CD4-positive, CD25-positive, alpha-beta regulatory T cell (primary cell): ENCODE data around the gene GPR45. TPM values are rescaled to one million over a fixed set of nuclear protein-coding genes. Genes with fewer than 3 reads are reported as not detected.

Experiments used
- ATAC-seq, 2 donors: fragments of 150-1000 bp; cut with Tn5 transposase; one replicate each; pipeline ENCODE4 v1.10.0; 2021; ENCODE audit warnings: low read depth in 2 of 2, moderate number of reproducible peaks in 2 of 2, moderate library complexity in 1 of 2
- DNase-seq, 3 donors: peaks; one replicate each; pipeline versions ENCODE4 v3.0.0 to v3.0.0-alpha.2; 2012 to 2022; ENCODE audit warnings: mixed read lengths in 1 of 3
- H3K27ac ChIP-seq: one replicate; pipeline ENCODE4 v1.7.0; 2013; ENCODE audit warnings: mild to moderate bottlenecking, low read length; ENCODE audit not compliant: insufficient read depth, poor library complexity, severe bottlenecking
- H3K27me3 ChIP-seq: one replicate; pipeline ENCODE4 v1.7.0; 2013; ENCODE audit warnings: low read length; ENCODE audit not compliant: control insufficient read depth, insufficient read depth
- H3K36me3 ChIP-seq: one replicate; pipeline ENCODE4 v1.7.0; 2013; ENCODE audit warnings: mild to moderate bottlenecking, low read length, moderate library complexity; ENCODE audit not compliant: control insufficient read depth, insufficient read depth
- H3K4me1 ChIP-seq: 2 replicates; pipeline ENCODE4 v1.7.0; 2013; ENCODE audit warnings: mild to moderate bottlenecking, low read length; ENCODE audit not compliant: insufficient read depth, control insufficient read depth, poor library complexity, severe bottlenecking
- H3K4me3 ChIP-seq: one replicate; pipeline ENCODE4 v1.7.0; 2013; ENCODE audit warnings: low read depth, mild to moderate bottlenecking, low read length, moderate library complexity
- H3K9me3 ChIP-seq, 2 experiments: 1 replicate in 1 of 2; 2 replicates in 1 of 2; pipeline ENCODE4 v1.7.0; 2013; ENCODE audit warnings: low read length in 2 of 2, mild to moderate bottlenecking in 1 of 2, moderate library complexity in 1 of 2; ENCODE audit not compliant: control insufficient read depth in 2 of 2
- H3K27ac Mint-ChIP-seq, 3 donors: one replicate each; pipeline ENCODE4 v1.8.0; 2020 to 2022; ENCODE audit warnings: mild to moderate bottlenecking in 3 of 3, mixed read lengths in 3 of 3, moderate library complexity in 2 of 3
- H3K27me3 Mint-ChIP-seq: one replicate; pipeline ENCODE4 v1.8.0; 2022; ENCODE audit warnings: mild to moderate bottlenecking, mixed read lengths
- H3K36me3 Mint-ChIP-seq: one replicate; pipeline ENCODE4 v1.8.0; 2020; ENCODE audit warnings: mixed read lengths
- H3K4me1 Mint-ChIP-seq, 4 donors: one replicate each; pipeline ENCODE4 v1.8.0; 2020 to 2022; ENCODE audit warnings: mixed read lengths in 4 of 4, mild to moderate bottlenecking in 1 of 4
- H3K4me3 Mint-ChIP-seq, 4 donors: one replicate each; pipeline ENCODE4 v1.8.0; 2020 to 2022; ENCODE audit warnings: mild to moderate bottlenecking in 4 of 4, mixed read lengths in 4 of 4, moderate library complexity in 3 of 4
- H3K9me3 Mint-ChIP-seq, 7 donors: one replicate each; pipeline ENCODE4 v1.8.0; 2020 to 2022; ENCODE audit warnings: mixed read lengths in 7 of 7, mild to moderate bottlenecking in 3 of 7, moderate library complexity in 2 of 7
- polyA plus RNA-seq, 4 donors: library from polyadenylated mRNA; unstranded; fragments of 300-500 nt; fragmentation: Illumina TruSeq; gene quantifications; one replicate each; pipeline ENCODE4 v1.2.3, GENCODE V29; 2021
- total RNA-seq: library from RNA; stranded (reverse); gene quantifications from one replicate; pipeline ENCODE4 v1.2.3, GENCODE V29; 2022

The GPR45 gene
- total and polyA plus RNA-seq, 5 donors from 2014 or later = not detected

GRCh38 chr2:105235388-105236059 lies 6.0 kb upstream of the GPR45 start:
- ATAC-seq (peak; percentile 37 to 50), DNase-seq (peak; percentile 5 to 68 (median 13))
- H3K9me3 Mint-ChIP-seq = no peaks in the 10 kb centered on the region
- Histone ChIP-seq H3K9me3 (no peaks in the 10 kb centered on the region), H3K36me3 (no peaks in the 10 kb centered on the region), H3K4me3 (no peak overlapping the region), H3K27me3 (peaks cover 2% of the 10 kb centered on the region), H3K27ac (no peak overlapping the region), H3K4me1 (no peaks in the 10 kb centered on the region)
- H3K4me3 Mint-ChIP-seq = peak overlapping the region in 1 of 4 donors; percentile 17
- H3K4me1 Mint-ChIP-seq = peaks cover 0 to 24% (median 9%) of the 10 kb centered on the region in 4 donors
- H3K27me3 Mint-ChIP-seq = peaks cover 21% of the 10 kb centered on the region
- peak overlapping the region in 1 of 3 donors; percentile 43 for H3K27ac Mint-ChIP-seq
- H3K36me3 Mint-ChIP-seq = no peaks in the 10 kb centered on the region

- Histone ChIP-seq H3K27ac (no peak overlapping the region), H3K9me3 (no peaks in the 10 kb centered on the region), H3K27me3 (peaks cover 2% of the 10 kb centered on the region), H3K4me3 (no peak overlapping the region), H3K36me3 (no peaks in the 10 kb centered on the region), H3K4me1 (no peaks in the 10 kb centered on the region)
- Mint-ChIP-seq H3K27me3 (peaks cover 21% of the 10 kb centered on the region), H3K36me3 (no peaks in the 10 kb centered on the region), H3K4me1 (peaks cover 0 to 24% (median 9%) of the 10 kb centered on the region in 4 donors), H3K27ac (no peak overlapping the region), H3K4me3 (no peak overlapping the region), H3K9me3 (no peaks in the 10 kb centered on the region)
- no peak for ATAC-seq
- DNase-seq = no peak
These were observed 5.5 kb upstream of the GPR45 start for GRCh38 chr2:105236060-105236424.

DNA sequence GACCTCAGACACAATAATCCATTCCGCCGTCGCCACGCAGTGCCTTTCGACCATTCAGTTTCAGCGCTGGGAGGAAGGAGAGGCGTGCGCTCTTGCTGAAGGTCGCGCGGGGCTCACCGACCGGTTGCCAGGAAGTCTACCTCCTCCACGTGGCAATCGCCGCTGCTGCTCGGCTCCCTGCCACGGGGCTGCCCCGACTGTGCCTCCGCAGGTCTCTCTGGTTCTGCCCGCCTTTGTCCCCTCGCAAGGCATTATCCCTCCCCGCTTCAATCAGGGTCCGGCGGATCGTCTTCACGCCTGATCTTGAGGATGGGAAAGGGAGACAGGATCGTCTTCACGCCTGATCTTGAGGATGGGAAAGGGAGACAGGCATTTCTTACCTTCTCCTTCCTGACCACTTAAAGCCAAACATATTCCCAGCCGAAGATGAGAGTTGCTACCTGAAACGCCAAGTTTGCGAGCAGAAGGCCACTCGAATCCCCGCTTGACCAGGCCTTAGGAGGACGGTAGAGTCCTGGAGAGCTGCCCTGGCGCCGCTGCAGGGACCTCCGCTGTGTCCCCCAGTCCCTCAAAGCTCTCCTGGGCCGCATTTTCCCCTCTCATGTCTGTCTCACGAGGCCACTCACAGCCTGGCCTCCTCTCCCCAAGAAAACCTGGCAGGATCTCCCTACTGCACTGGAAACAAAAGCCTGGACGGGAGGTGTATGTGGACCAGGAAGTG lies 4.3 kb upstream of the GPR45 start:
- H3K9me3 Mint-ChIP-seq = no peaks in the 10 kb centered on the region
- H3K4me1 Mint-ChIP-seq = peaks cover 0 to 24% (median 9%) of the 10 kb centered on the region in 4 donors
- peak overlapping the region in 1 of 3 donors; percentile 83 for H3K27ac Mint-ChIP-seq
- DNase-seq (peak in 1 of 3 donors; percentile 11), ATAC-seq (no peak)
- Histone ChIP-seq H3K9me3 (no peaks in the 10 kb centered on the region), H3K4me1 (no peaks in the 10 kb centered on the region), H3K4me3 (no peak overlapping the region), H3K36me3 (no peaks in the 10 kb centered on the region), H3K27ac (no peak overlapping the region), H3K27me3 (peaks cover 2% of the 10 kb centered on the region)
- peak overlapping the region in 1 of 4 donors; percentile 76 for H3K4me3 Mint-ChIP-seq
- no peaks in the 10 kb centered on the region for H3K36me3 Mint-ChIP-seq
- peaks cover 21% of the 10 kb centered on the region for H3K27me3 Mint-ChIP-seq

DNA sequence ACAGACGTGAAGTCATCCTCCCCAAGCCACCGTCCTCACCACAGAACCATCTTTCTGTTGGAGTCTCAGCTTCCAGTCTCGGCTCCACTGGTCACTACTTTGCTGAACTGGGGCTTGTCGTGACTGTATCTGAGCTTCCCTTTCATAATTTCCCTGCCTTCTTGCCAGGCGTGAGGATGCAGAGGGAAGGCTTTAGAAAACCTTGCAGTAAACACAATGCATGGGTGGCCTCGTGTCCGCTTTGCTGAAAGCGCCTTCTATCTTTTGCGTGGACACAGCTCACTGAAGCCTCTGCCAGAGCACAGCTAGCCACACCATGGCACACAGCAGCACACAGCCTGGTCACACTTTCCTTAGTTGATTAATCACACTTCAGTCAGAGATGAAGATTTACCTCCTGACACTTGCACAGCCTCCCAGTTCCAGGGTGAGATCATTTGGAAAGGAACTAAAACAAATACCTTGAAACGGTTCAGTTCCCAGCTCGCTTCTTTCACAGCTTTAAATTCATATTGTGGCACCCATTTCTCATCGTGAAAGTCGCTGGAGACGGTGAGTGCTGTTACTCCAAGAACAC lies 2.8 kb upstream of the GPR45 start:
- H3K4me3 Mint-ChIP-seq = no peak overlapping the region
- no peak overlapping the region for H3K27ac Mint-ChIP-seq
- H3K9me3 ChIP-seq = no peaks in the 10 kb centered on the region
- DNase-seq = no peak
- ATAC-seq = no peak
- no peaks in the 10 kb centered on the region for H3K36me3 ChIP-seq
- no peak overlapping the region for H3K4me3 ChIP-seq
- H3K4me1 ChIP-seq = no peaks in the 10 kb centered on the region
- H3K27me3 Mint-ChIP-seq = peaks cover 21% of the 10 kb centered on the region
- peaks cover 0 to 24% (median 9%) of the 10 kb centered on the region in 4 donors for H3K4me1 Mint-ChIP-seq
- no peak overlapping the region for H3K27ac ChIP-seq
- no peaks in the 10 kb centered on the region for H3K36me3 Mint-ChIP-seq
- H3K27me3 ChIP-seq = peaks cover 2% of the 10 kb centered on the region
- peaks cover 0 to 2% (median 0%) of the 10 kb centered on the region in 7 donors for H3K9me3 Mint-ChIP-seq

GRCh38 chr2:105239924-105240323 lies 1.6 kb upstream of the GPR45 start:
- H3K27ac ChIP-seq = no peak overlapping the region
- H3K9me3 ChIP-seq = no peaks in the 10 kb centered on the region
- no peaks in the 10 kb centered on the region for H3K36me3 ChIP-seq
- peaks cover 21% of the 10 kb centered on the region for H3K27me3 Mint-ChIP-seq
- no peaks in the 10 kb centered on the region for H3K36me3 Mint-ChIP-seq
- H3K4me1 ChIP-seq = no peaks in the 10 kb centered on the region
- no peak overlapping the region for H3K4me3 Mint-ChIP-seq
- peaks cover 2% of the 10 kb centered on the region for H3K27me3 ChIP-seq
- H3K27ac Mint-ChIP-seq = no peak overlapping the region
- no peak overlapping the region for H3K4me3 ChIP-seq
- peaks cover 0 to 24% (median 9%) of the 10 kb centered on the region in 4 donors for H3K4me1 Mint-ChIP-seq
- peaks cover 0 to 2% (median 0%) of the 10 kb centered on the region in 7 donors for H3K9me3 Mint-ChIP-seq
- ATAC-seq (no peak), DNase-seq (no peak)

GRCh38 chr2:105242286-105242993 lies 897 bp downstream of the GPR45 start:
- no peak for DNase-seq
- Histone ChIP-seq H3K27me3 (no peaks in the 10 kb centered on the region), H3K4me1 (no peaks in the 10 kb centered on the region), H3K36me3 (no peaks in the 10 kb centered on the region), H3K9me3 (no peaks in the 10 kb centered on the region), H3K4me3 (no peak overlapping the region), H3K27ac (no peak overlapping the region)
- peaks cover 11% of the 10 kb centered on the region for H3K27me3 Mint-ChIP-seq
- peaks cover 0 to 2% (median 0%) of the 10 kb centered on the region in 7 donors for H3K9me3 Mint-ChIP-seq
- H3K4me3 Mint-ChIP-seq = no peak overlapping the region
- H3K27ac Mint-ChIP-seq = peak overlapping the region in 1 of 3 donors; percentile 25
- H3K4me1 Mint-ChIP-seq = peaks cover 0 to 8% (median 0%) of the 10 kb centered on the region in 4 donors
- no peak for ATAC-seq
- H3K36me3 Mint-ChIP-seq = no peaks in the 10 kb centered on the region

- no peaks in the 10 kb centered on the region for H3K36me3 Mint-ChIP-seq
- ATAC-seq (no peak), DNase-seq (no peak)
- Histone ChIP-seq H3K27ac (no peak overlapping the region), H3K36me3 (no peaks in the 10 kb centered on the region), H3K4me1 (no peaks in the 10 kb centered on the region), H3K4me3 (no peak overlapping the region), H3K27me3 (no peaks in the 10 kb centered on the region), H3K9me3 (no peaks in the 10 kb centered on the region)
- no peak overlapping the region for H3K27ac Mint-ChIP-seq
- H3K4me1 Mint-ChIP-seq = no peaks in the 10 kb centered on the region
- no peak overlapping the region for H3K4me3 Mint-ChIP-seq
- H3K9me3 Mint-ChIP-seq = peaks cover 0 to 2% (median 0%) of the 10 kb centered on the region in 7 donors
- peaks cover 5% of the 10 kb centered on the region for H3K27me3 Mint-ChIP-seq
These were observed 2.4 kb downstream of the GPR45 start for GRCh38 chr2:105243961-105244360.
